Cardiac fibroblast (primary cell): ENCODE results near the gene SFTPA1.
A peak's percentile ranks its signal among the peaks of the same experiment; 100 is the strongest.
"Not testable (repeated sequence)": the region's sequence is repeated elsewhere in the genome, so short reads cannot be mapped to it uniquely, and the experiment has no call there.

Source experiments
- DNase-seq, 2 donors: peaks; one replicate each; pipeline versions ENCODE4 v3.0.0 to v3.0.0-alpha.2; 2010; ENCODE audit warnings: low read depth in 2 of 2
- H3K4me3 ChIP-seq, 2 donors: replicated peaks in 1 of 2; 1 replicate in 1 of 2; 2 replicates in 1 of 2; pipeline ENCODE4 v1.5.1; 2011; ENCODE audit warnings: low read depth in 2 of 2, low read length in 2 of 2, mild to moderate bottlenecking in 2 of 2, moderate library complexity in 1 of 2
- TF ChIP-seq, protein P1 (sequence below): IDR thresholded peaks from one replicate; pipeline ENCODE4 v1.5.1; 2011; ENCODE audit warnings: low read depth, mild to moderate bottlenecking, low read length, inconsistent platforms

SFTPA1 gene

DNA sequence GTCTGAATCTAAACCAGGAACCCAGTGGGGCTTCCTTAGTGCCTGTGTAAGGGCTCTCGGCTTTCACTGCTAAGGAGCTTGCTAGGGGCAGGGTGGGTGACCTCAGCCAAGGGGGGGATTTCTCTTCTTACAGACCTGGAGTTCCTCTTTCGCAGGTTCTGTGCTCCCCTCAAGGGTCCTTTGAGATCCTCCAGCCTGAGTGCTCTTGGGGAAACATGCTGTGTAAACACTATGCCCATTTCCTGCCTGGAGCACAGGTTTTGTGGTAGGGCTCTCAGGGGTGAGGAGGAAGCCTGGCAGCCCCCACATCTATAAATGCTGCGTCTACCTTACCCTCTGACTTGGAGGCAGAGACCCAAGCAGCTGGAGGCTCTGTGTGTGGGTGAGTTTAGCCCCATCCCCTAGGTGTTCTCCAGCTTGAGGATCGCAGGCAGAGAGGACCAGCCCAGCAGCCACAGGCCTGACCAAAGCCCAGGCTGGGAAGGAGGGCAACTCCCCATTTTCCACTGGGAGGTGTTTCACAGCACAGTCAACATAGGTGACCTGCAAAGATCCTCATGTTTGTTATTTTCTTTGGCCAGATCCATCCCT lies at the start of gene SFTPA1:
Gene SFTPA1 (plus strand): TSS at position 339 of the 591 bp plus-strand sequence. CDS start 887 bp downstream, outside the sequence.
- TF ChIP-seq, protein P1, sequence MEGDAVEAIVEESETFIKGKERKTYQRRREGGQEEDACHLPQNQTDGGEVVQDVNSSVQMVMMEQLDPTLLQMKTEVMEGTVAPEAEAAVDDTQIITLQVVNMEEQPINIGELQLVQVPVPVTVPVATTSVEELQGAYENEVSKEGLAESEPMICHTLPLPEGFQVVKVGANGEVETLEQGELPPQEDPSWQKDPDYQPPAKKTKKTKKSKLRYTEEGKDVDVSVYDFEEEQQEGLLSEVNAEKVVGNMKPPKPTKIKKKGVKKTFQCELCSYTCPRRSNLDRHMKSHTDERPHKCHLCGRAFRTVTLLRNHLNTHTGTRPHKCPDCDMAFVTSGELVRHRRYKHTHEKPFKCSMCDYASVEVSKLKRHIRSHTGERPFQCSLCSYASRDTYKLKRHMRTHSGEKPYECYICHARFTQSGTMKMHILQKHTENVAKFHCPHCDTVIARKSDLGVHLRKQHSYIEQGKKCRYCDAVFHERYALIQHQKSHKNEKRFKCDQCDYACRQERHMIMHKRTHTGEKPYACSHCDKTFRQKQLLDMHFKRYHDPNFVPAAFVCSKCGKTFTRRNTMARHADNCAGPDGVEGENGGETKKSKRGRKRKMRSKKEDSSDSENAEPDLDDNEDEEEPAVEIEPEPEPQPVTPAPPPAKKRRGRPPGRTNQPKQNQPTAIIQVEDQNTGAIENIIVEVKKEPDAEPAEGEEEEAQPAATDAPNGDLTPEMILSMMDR, result no peak
- DNase-seq, result no peak
- H3K4me3 ChIP-seq, result no peak within 1 kb of the TSS

DNA sequence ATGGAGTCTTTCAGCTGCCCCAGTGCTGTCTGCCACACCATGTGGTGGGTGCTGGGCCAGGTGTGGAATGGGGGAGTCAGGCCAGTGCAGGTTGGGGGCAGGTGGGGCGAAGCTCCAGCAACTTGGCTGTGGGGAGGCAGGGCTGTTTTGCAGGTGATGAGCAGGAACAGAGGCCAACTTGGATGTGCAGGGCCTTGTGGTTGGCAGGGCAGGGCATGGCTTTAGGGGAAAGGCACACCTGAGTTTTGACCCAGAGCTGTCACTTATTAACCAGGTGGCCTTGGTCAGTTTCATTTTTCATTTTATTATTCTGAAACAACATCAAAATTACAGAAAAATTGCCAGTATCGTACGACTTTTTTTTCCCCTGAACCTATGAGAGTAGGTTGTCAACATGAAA lies 49.5 kb upstream of the SFTPA1 start:
- H3K4me3 ChIP-seq, result no peak overlapping the region
- TF ChIP-seq, protein P1, result no peak
- DNase-seq, result no peak

DNA sequence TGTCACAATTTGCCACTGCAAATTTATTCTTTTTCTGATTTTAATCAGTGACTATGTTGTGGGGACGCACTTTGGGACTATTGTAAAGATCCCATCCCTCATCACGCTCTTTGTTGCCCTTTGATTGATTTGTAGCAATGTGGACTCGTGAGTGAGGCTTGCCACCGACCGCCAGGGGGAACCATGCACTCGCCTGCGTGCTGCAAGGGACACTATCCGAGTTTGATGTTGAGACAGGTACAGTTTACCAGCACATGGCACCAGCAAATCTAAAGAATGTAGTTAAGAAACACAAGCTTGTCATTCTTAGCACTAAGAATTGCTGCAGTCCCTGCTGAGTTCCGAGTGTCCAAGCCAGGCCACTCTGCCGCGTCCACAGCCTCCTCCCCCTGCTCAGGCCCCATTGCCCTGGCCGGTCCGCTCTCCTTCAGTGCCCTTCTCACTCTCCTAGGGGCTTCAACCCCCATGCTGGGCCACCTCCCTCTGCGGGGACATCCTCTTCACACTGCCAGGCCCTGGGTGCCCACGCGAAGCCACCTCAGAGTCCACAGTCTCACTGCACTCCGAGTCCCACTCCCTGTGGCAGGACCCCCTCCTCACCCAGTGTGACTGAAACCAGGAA lies 48.5 kb upstream of the SFTPA1 start:
- TF ChIP-seq, protein P1, result peak; percentile 96
- H3K4me3 ChIP-seq, result no peak overlapping the region
- peak; percentile 61 to 63 for DNase-seq

DNA sequence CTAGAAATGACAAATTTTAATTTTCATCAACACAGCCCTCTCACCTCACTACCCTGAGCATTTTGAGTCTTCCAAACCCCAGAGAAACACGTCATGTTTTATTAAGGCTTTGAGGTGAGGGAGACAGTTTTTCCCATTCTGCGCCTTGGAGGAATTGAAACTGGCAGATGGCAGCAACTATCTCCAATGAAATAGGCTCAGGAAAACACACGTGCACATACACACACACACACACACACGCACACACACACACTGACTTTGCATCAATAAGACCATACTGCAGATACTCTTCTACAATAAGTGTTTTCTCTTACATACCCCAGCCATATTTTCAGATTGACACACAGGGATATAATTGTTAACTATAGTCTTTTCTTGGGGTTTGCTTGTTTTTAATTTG lies 47.3 kb upstream of the SFTPA1 start:
- TF ChIP-seq, protein P1, result no peak

DNA sequence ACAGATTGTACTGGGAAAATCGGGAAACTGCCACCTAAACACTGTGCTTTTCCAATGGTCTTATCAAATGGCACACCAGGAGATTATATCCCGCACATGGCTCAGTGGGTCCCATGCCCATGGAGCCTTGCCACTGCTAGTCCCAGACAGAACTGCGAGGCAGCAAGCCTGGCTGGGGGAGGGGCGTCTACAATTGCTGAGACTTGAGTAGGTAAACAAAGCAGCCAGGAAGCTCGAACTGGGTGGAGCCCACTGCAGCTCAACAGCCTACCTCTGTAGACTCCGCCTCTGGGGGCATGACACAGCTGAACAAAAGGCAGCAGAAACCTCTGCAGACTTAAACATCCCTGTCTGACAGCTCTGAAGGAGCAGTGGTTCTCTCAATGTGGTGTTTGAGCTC lies 40.1 kb upstream of the SFTPA1 start:
- DNase-seq, H3K4me3 ChIP-seq: not testable (repeated sequence)

More for the DNA sequence above, 47.3 kb upstream of the SFTPA1 start:
- no peak for DNase-seq
- H3K4me3 ChIP-seq, result no peak overlapping the region

DNA sequence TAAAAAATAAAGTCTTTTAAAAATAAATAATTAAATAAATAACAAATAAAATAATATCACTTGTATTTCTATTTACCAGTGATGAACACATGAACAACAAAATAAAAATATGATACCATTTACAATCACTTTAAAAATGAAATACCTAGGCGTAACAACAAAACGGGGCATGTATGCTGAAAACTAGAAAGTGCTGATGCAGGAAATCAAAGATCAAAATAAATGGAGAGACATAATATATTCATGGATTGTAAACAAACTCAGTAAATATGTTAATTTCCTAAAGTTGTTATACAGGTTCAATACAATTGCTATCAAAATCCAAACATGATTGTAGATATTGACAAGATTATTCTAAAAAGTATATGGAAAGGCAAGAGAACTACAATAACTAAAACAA lies 31.4 kb upstream of the SFTPA1 start:
- H3K4me3 ChIP-seq, result no peak overlapping the region
- TF ChIP-seq, protein P1, result no peak
- no peak for DNase-seq

DNA sequence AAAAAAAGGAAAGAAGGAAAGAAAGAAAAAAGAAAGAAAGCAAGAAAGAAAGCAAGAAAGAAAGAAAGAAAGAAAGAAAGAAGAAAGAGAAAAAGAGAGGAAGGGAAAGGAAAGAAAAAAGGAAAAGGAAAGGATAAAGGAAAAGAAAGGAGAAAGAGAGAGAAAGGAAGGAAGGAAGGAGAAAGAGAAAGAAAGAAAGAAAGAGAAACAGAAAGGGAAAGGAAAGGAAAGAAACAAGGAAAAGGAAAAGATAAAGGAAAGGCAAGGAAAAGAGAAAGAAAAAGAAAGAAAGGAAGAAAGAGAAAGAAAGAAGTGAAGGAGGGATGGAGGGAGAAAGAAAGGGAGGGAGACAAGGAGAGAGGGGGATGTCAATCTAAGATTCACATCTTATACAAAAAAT lies 29.7 kb upstream of the SFTPA1 start:
- H3K4me3 ChIP-seq, result no peak overlapping the region
- DNase-seq, result no peak
- TF ChIP-seq, protein P1, result no peak
